Pulmonary artery endothelial cell (primary cell): Measurements from ENCODE around the gene INTS1. TPM values are rescaled to one million over a fixed set of nuclear protein-coding genes. Genes with fewer than 3 reads are reported as not detected.
"Not testable (repeated sequence)": the region's sequence is repeated elsewhere in the genome, so short reads cannot be mapped to it uniquely, and the experiment has no call there.

Source experiments
- DNase-seq: peaks from one replicate; pipeline ENCODE4 v3.0.0-alpha.2; 2011; ENCODE audit warnings: low read depth, low spot score
- total RNA-seq: library from RNA; depleted of rRNA; stranded (reverse); fragments of >200 nt; gene quantifications from 2 replicates; pipeline ENCODE4 v1.2.3, GENCODE V29; 2014

The INTS1 gene
- total RNA-seq, 1 donor from 2014 or later = 38.6 TPM

GRCh38 chr7:1531979-1532455 lies 27.8 kb upstream of the INTS1 start:
- no peak for DNase-seq

DNA sequence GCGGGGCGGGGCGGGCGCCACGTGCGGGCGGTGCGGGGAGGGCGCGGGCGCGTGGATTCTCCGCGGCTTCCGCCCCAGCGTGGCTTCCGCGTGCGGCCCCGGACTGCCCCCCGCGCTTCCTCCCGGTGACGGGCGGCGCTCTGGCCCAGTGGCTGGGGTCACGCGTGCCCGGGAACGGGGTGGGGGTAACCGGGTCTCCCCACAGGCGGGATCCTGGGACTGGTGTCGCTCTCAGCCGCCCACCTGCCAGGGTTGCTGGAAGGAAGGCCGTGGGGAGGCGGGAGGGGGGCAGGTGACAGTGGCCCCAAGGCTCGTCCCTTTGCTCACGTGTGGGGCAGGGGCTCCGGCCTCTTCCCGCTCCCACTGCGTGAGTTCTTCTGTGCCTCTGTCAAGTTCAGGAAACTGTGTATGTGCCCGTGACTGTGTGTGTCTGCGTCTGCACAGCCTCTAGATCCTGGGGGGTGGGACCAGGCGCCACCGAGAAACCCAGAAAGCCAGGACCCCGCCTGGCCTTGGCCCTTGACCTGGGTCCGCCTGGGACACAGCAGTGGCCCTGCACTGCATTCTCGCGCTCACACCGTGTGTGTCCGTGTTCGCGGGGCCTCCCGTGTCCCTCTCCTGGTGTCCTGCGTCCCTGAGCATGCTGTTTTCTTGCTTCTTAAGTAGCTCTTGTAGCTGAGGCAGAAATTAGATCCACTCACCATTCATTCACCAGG lies 27.2 kb upstream of the INTS1 start:
- no peak for DNase-seq

DNA sequence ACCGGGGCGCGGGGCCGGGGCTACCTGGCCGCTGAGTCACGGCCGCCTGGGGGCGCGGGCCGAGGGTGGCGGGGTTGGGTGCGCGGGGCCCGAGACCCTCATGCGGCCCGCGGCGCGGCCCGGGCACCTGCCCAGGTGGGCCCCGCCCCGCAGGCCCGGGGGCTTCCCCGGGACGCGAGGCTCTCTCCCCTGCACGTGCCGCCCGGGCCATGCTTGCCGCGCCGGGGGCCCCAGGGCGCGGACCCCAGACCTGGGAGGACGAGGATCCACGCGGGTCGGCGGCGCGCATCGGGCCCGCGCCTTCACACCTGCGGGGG lies 26.7 kb upstream of the INTS1 start:
- no peak for DNase-seq

- DNase-seq = no peak
Observed at GRCh38 chr7:1529383-1530116, 25.4 kb upstream of the INTS1 start.

GRCh38 chr7:1526271-1526754 lies 22.1 kb upstream of the INTS1 start:
- no peak for DNase-seq

- DNase-seq = no peak
Observed at GRCh38 chr7:1525409-1525808, 21.2 kb upstream of the INTS1 start.

DNA sequence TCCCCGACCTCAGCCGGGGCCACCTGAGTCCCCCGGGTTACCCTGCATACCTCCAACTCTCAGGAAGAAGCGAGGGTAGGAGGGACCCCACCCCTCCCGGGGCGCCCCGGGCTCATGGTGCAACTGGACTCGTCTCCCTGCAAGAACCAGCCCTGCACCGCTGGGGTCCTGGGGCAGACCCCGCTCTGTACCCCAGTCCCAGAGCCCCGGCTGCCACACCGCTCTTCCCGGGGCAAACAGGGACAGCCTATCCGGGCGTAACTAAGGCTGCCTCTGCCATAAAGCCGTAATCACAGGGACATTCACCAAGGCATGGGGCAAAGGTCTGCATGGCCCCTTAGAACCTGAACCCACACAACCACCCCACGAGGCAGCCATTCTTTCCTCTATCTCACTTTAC lies 19.7 kb upstream of the INTS1 start:
- no peak for DNase-seq

DNA sequence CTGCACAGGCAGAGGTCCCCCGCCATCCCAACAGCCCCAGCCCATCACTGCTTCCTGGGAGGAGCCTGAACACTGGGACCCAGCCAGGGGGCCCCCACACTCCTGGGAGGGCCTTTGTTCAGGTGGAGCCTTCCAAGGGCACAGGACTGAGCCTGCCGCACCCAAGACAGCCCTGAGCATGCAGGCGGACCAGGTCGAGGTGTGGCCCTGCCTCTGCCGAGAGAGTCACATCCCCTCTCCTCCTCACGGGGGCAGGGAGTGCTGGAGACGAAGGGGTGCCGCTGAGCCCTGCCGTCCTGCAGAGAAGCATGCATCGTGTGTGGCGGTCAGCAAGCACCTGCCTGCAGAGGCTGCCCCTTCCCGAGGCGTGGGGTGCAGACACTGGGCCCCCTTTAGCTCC lies 19.0 kb upstream of the INTS1 start:
- no peak for DNase-seq

DNA sequence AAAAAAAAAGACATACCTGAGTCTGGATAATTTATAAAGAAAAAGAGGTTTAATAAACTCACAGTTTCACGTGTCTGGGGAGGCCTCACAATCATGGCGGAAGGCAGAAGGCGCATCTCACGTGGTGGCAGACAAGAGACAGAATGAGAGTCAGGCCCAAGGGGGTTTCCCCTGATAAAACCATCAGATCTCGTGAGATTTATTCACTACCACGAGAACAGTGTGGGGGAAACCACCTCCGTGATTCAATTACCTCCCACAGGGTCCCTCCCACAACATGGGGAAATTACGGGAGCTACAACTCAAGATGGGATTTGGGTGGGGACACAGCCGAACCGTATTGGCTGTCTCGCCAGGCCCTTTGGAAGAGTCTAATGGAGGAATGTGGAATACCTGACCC lies 17.3 kb upstream of the INTS1 start:
- no peak for DNase-seq

- peak; percentile 60 for DNase-seq
Observed at GRCh38 chr7:1520539-1521234, 16.5 kb upstream of the INTS1 start.

- DNase-seq = not testable (repeated sequence)
Observed at GRCh38 chr7:1519322-1519922, 15.2 kb upstream of the INTS1 start.

- DNase-seq = no peak
Observed at GRCh38 chr7:1516586-1517251, 12.5 kb upstream of the INTS1 start.

DNA sequence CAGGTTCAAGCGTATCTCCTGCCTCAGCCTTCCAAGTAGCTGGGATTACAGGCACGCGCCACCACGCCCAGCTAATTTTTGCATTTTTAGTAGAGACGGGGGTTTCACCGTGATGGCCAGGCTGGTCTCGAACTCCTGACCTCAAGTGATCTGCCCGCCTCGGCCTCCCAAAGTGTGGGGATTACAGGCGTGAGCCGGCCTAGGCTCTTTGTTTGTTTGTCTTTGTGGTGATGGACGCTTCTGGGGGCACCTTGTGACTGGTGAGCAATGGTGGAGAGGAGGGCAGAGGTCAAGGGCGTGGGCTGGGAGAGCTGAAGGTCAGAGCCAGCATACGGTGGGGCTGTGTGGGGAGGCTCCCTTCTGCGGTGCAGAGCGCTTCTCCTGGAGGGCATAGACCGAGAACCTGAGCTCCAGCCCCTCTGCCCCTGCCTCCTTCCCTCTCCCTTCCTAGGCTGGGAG lies 11.3 kb upstream of the INTS1 start:
- DNase-seq = not testable (repeated sequence)

GRCh38 chr7:1514995-1515401 lies 10.8 kb upstream of the INTS1 start:
- DNase-seq = no peak

DNA sequence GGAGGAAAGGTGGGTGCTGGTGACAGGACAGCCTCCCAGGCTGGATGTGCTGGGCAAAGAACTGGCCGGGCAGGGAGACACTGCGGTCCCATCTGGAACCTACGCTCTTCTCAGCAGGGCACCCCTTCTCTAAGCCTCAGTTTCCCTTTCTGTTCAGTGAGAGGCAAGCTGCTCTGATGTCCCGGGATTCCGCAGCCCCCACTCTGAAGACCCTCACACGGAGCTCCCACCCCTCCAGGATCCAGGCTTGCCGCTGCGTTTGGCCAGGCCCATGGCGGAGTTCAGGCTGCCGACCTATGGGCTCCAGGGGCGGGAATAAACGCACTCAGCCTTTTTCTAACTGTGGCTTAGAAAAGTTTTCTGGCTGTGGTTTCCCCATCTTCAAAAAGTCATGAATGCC lies 10.2 kb upstream of the INTS1 start:
- DNase-seq = no peak

- no peak for DNase-seq
Observed at GRCh38 chr7:1513657-1514095, 9.5 kb upstream of the INTS1 start.

GRCh38 chr7:1512781-1513656 lies 8.8 kb upstream of the INTS1 start:
- DNase-seq = no peak

GRCh38 chr7:1511444-1512422 lies 7.5 kb upstream of the INTS1 start:
- no peak for DNase-seq

- no peak for DNase-seq
Observed at GRCh38 chr7:1510780-1511154, 6.6 kb upstream of the INTS1 start.
